SK-N-SH treated with all-trans-retinoic acid at 6 μM for 48 hours (cell line): ENCODE data around the gene CAMKMT.

ENCODE experiments used
- ATAC-seq: fragments of 200-7000 bp; cut with Tn5 transposase; 3 replicates; pipeline ENCODE4 v1.9.1; 2020; ENCODE audit warnings: mild to moderate bottlenecking, moderate library complexity
- ARNTL ChIP-seq: fragments of 450-650 bp; formaldehyde crosslinking; IDR thresholded peaks from 2 replicates; pipeline ENCODE4 v1.5.0; 2020; ENCODE audit warnings: low read depth, mild to moderate bottlenecking, moderate library complexity, borderline replicate concordance
- CSDC2 ChIP-seq: fragments of 250-450 bp; sonication (Bioruptor Pico); IDR thresholded peaks from 2 replicates; pipeline ENCODE4 v1.5.0; 2020; ENCODE audit warnings: mild to moderate bottlenecking, moderate library complexity
- ESRRG ChIP-seq: fragments of 250-450 bp; sonication (Bioruptor Pico); IDR thresholded peaks from 2 replicates; pipeline ENCODE4 v1.6.1; 2021; ENCODE audit warnings: mild to moderate bottlenecking
- GLIS3 ChIP-seq: fragments of 250-450 bp; sonication (Bioruptor Pico); IDR thresholded peaks from 2 replicates; pipeline ENCODE4 v1.5.0; 2020; ENCODE audit warnings: mild to moderate bottlenecking, moderate library complexity
- ISL1 ChIP-seq: fragments of 250-450 bp; sonication (Bioruptor Pico); IDR thresholded peaks from 2 replicates; pipeline ENCODE4 v2.1.2; 2022; ENCODE audit warnings: mild to moderate bottlenecking, moderate library complexity
- OSR1 ChIP-seq: fragments of 250-450 bp; sonication (Bioruptor Pico); IDR thresholded peaks from 2 replicates; pipeline ENCODE4 v1.8.0; 2022; ENCODE audit warnings: moderate library complexity, mild to moderate bottlenecking, inconsistent platforms
- PPARA ChIP-seq: fragments of 250-450 bp; sonication (Bioruptor Pico); IDR thresholded peaks from 2 replicates; pipeline ENCODE4 v1.5.0; 2020; ENCODE audit warnings: mild to moderate bottlenecking, borderline replicate concordance
- RARB ChIP-seq: fragments of 250-450 bp; sonication (Bioruptor Pico); IDR thresholded peaks from 2 replicates; pipeline ENCODE4 v1.8.0; 2021; ENCODE audit warnings: mild to moderate bottlenecking, moderate library complexity
- SNAI2 ChIP-seq: fragments of 250-450 bp; sonication (Bioruptor Pico); IDR thresholded peaks from 2 replicates; pipeline ENCODE4 v1.5.0; 2020; ENCODE audit warnings: mild to moderate bottlenecking, moderate library complexity
- TCF4 ChIP-seq: fragments of 250-450 bp; sonication (Bioruptor Pico); IDR thresholded peaks from 2 replicates; pipeline ENCODE4 v1.8.0; 2021; ENCODE audit warnings: mild to moderate bottlenecking, moderate library complexity, borderline replicate concordance
- TOX ChIP-seq: fragments of 250-450 bp; sonication (Bioruptor Pico); IDR thresholded peaks from 2 replicates; pipeline ENCODE4 v1.8.0; 2021; ENCODE audit warnings: mild to moderate bottlenecking, moderate library complexity, borderline replicate concordance
- ZC3H10 ChIP-seq: fragments of 250-450 bp; sonication (Bioruptor Pico); IDR thresholded peaks from 2 replicates; pipeline ENCODE4 v1.5.1; 2021; ENCODE audit warnings: mild to moderate bottlenecking, moderate library complexity
- ZFP3 ChIP-seq: fragments of 250-450 bp; sonication (Bioruptor Pico); IDR thresholded peaks from 2 replicates; pipeline ENCODE4 v1.5.0; 2020; ENCODE audit warnings: mild to moderate bottlenecking, moderate library complexity
- ZFP30 ChIP-seq: fragments of 450-650 bp; formaldehyde crosslinking; IDR thresholded peaks from 2 replicates; pipeline ENCODE4 v1.5.0; 2022; ENCODE audit warnings: mild to moderate bottlenecking, moderate library complexity
- ZNF565 ChIP-seq: fragments of 450-650 bp; formaldehyde crosslinking; conservative IDR thresholded peaks from 2 replicates; pipeline ENCODE4 v1.5.0; 2020; ENCODE audit warnings: low read depth, mild to moderate bottlenecking, moderate library complexity
- ZNF8 ChIP-seq: fragments of 450-650 bp; formaldehyde crosslinking; IDR thresholded peaks from 2 replicates; pipeline ENCODE4 v1.5.0; 2020; ENCODE audit warnings: mild to moderate bottlenecking, moderate library complexity
- TF ChIP-seq, protein P1 (sequence below): fragments of 250-450 bp; sonication (Bioruptor Pico); IDR thresholded peaks from 2 replicates; pipeline ENCODE4 v1.8.0; 2020; ENCODE audit warnings: mild to moderate bottlenecking, moderate library complexity, borderline replicate concordance
- TF ChIP-seq, protein P2 (sequence below): fragments of 250-450 bp; sonication (Bioruptor Pico); IDR thresholded peaks from 2 replicates; pipeline ENCODE4 v1.5.1; 2021; ENCODE audit warnings: mild to moderate bottlenecking, moderate library complexity
- TF ChIP-seq, protein P3 (sequence below): fragments of 250-450 bp; sonication (Bioruptor Pico); IDR thresholded peaks from 2 replicates; pipeline ENCODE4 v1.5.0; 2020; ENCODE audit warnings: mild to moderate bottlenecking, moderate library complexity

The CAMKMT gene

DNA sequence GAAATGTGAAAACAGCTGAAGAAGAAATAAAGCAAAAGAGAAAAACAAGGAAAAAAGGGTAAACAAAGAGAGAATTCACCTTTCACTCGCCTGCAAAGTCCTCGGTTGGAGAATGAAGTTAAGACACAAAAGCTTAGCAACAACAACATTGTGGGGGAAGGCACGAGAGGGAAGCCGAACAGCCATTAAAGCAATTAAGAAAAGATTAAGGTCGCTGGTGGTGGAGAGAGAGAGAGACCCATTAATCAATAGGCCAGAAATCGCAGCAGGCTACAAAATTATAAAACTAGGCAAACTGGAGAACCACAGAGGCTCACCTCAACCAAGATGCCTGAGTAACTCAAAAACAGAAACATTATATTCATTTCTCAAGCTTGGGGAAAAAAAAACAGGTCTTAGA, 459.8 kb downstream of the CAMKMT start:
- no peak for ATAC-seq
- TF ChIP-seq SNAI2 (CRISPR knock-in tag) (no peak), ZNF565 (no peak), RARB (no peak), TCF4 (CRISPR knock-in tag) (no peak), ISL1 (no peak), ZC3H10 (CRISPR knock-in tag) (no peak), ZNF8 (CRISPR knock-in tag) (no peak), GLIS3 (CRISPR knock-in tag) (no peak), PPARA (CRISPR knock-in tag) (no peak), ARNTL (no peak), ZFP30 (no peak), ESRRG (CRISPR knock-in tag) (no peak), CSDC2 (CRISPR knock-in tag) (no peak), TOX (CRISPR knock-in tag) (no peak)
- TF ChIP-seq, protein P1, sequence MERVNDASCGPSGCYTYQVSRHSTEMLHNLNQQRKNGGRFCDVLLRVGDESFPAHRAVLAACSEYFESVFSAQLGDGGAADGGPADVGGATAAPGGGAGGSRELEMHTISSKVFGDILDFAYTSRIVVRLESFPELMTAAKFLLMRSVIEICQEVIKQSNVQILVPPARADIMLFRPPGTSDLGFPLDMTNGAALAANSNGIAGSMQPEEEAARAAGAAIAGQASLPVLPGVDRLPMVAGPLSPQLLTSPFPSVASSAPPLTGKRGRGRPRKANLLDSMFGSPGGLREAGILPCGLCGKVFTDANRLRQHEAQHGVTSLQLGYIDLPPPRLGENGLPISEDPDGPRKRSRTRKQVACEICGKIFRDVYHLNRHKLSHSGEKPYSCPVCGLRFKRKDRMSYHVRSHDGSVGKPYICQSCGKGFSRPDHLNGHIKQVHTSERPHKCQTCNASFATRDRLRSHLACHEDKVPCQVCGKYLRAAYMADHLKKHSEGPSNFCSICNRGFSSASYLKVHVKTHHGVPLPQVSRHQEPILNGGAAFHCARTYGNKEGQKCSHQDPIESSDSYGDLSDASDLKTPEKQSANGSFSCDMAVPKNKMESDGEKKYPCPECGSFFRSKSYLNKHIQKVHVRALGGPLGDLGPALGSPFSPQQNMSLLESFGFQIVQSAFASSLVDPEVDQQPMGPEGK = no peak
- TF ChIP-seq, protein P2, sequence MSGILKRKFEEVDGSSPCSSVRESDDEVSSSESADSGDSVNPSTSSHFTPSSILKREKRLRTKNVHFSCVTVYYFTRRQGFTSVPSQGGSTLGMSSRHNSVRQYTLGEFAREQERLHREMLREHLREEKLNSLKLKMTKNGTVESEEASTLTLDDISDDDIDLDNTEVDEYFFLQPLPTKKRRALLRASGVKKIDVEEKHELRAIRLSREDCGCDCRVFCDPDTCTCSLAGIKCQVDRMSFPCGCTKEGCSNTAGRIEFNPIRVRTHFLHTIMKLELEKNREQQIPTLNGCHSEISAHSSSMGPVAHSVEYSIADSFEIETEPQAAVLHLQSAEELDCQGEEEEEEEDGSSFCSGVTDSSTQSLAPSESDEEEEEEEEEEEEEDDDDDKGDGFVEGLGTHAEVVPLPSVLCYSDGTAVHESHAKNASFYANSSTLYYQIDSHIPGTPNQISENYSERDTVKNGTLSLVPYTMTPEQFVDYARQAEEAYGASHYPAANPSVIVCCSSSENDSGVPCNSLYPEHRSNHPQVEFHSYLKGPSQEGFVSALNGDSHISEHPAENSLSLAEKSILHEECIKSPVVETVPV (CRISPR knock-in tag) = no peak
- TF ChIP-seq, protein P3, sequence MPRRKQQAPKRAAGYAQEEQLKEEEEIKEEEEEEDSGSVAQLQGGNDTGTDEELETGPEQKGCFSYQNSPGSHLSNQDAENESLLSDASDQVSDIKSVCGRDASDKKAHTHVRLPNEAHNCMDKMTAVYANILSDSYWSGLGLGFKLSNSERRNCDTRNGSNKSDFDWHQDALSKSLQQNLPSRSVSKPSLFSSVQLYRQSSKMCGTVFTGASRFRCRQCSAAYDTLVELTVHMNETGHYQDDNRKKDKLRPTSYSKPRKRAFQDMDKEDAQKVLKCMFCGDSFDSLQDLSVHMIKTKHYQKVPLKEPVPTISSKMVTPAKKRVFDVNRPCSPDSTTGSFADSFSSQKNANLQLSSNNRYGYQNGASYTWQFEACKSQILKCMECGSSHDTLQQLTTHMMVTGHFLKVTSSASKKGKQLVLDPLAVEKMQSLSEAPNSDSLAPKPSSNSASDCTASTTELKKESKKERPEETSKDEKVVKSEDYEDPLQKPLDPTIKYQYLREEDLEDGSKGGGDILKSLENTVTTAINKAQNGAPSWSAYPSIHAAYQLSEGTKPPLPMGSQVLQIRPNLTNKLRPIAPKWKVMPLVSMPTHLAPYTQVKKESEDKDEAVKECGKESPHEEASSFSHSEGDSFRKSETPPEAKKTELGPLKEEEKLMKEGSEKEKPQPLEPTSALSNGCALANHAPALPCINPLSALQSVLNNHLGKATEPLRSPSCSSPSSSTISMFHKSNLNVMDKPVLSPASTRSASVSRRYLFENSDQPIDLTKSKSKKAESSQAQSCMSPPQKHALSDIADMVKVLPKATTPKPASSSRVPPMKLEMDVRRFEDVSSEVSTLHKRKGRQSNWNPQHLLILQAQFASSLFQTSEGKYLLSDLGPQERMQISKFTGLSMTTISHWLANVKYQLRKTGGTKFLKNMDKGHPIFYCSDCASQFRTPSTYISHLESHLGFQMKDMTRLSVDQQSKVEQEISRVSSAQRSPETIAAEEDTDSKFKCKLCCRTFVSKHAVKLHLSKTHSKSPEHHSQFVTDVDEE (CRISPR knock-in tag) = no peak

DNA sequence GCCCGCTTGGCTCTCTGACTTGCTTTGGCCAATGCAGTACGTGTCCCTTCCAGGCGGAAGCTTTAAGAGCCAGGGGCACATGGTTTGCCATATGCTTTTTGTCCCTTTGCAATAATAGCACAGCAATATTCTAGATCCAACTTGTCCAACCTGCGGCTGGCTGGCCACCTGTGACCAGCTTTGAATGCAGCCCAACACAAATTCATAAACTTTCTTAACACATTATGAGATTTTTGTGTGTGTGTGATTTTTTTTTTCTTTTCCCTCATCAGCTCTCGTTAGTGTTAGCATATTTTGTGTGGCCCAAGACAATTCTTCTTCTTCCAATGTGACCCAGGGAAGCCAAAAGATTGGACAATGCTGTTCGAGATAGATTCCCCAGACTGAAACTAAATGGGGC, 460.4 kb downstream of the CAMKMT start:
- ATAC-seq = no peak
- no peak for TF ChIP-seq RARB
- TF ChIP-seq ARNTL = no peak
- no peak for TF ChIP-seq ZFP3
- TF ChIP-seq ZNF565 = no peak
- TF ChIP-seq OSR1 (CRISPR knock-in tag) = no peak
